ENCODE results near the gene APOBR. TPM values are rescaled to one million over a fixed set of nuclear protein-coding genes. Genes with fewer than 3 reads are reported as not detected.

APOBR gene
- total RNA-seq, 1 experiment from 2014 or later: 0.05 TPM

DNA sequence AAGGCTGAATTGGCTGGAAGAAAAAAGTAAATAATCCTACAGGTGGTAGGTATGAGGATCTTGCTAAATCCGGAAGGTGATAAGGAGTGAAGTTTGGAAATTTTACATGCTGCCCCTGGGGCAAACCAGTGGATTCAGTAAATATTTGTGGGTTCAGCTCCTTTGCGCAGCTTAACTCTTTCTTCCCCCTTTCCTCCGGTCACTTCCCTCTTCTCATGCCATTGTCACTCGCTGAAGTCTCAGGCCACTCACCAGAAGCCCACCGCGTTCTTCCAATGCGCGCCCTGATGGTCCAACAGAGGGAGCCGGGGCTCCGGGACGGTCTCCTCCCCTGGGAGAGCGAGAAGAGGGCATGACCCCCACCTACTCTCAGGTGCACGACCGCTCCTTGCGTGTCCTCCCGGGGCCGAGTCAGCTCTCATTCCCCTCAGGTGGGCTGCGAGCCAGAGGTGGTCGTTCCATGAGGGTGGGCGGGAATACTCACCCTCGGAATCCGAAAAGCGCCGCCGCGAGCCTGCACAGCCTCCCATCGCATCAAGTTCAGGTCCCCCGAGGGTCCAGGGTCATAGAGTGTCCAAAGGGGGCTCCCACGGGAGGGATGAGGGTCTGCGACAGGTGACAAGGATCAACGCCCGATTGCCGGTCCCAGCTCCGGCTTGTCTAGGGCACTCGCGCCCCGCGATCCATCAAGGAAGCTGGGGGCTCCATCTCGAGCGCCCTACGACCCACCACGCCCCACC lies 3.0 kb upstream of the APOBR start:
- ChIA-PET CTCF (interaction anchor here (0.7 to 0.9 kb wide), 2 partner anchors 119 to 437 kb away, joined by 3 to 5 read pairs; partner anchors contain the start of gene SULT1A1), POLR2A (no interaction called here), RAD21 (ENCODE audit: low non-redundant PET in 1 of 2, low total read pairs in 2 of 2, uncharacterized antibody in 2 of 2, unreplicated experiment in 2 of 2) (no interaction called here)
- H4K20me1 ChIP-seq (ENCODE audit: insufficient read depth): no peaks in the 10 kb centered on the region
- no peaks in the 10 kb centered on the region for H3K27me3 ChIP-seq (ENCODE audit: insufficient read depth, low read length)
- H3K4me2 ChIP-seq (ENCODE audit: low read length): peak overlapping the region; percentile 96
- H3K36me3 ChIP-seq (ENCODE audit: control insufficient read depth in 1 of 2, insufficient read depth in 2 of 2, low read length in 2 of 2): peaks cover 0 to 4% of the 10 kb centered on the region in 2 experiments; a peak in 2 of 4 replicates
- H3K27ac ChIP-seq (ENCODE audit: low read depth, low read length): peak overlapping the region; percentile 75
- DNase-seq (ENCODE audit: low read depth, low spot score) (no peak), ATAC-seq (peak; percentile 62)
- BruUV-seq (replicated peaks): no TSS peak
- peak overlapping the region; percentile 100 for H2AFZ ChIP-seq (ENCODE audit: low read depth, low read length, poor library complexity, severe bottlenecking)
- H3K9me2 ChIP-seq (ENCODE audit: insufficient read depth): no peaks in the 10 kb centered on the region
- H3K9me3 ChIP-seq (ENCODE audit: control insufficient read depth in 1 of 2, insufficient read depth in 1 of 2, low read depth in 1 of 2, low read length in 2 of 2): no peaks in the 10 kb centered on the region
- H3K9ac ChIP-seq (ENCODE audit: low read length): peak overlapping the region; percentile 81
- peaks cover 0 to 12% of the 10 kb centered on the region in 2 experiments; a peak in 2 of 4 replicates for H3K4me1 ChIP-seq (ENCODE audit: control insufficient read depth in 1 of 2, insufficient read depth in 2 of 2, low read length in 2 of 2)
- H3K4me3 ChIP-seq (replicated peaks in 1 of 2; ENCODE audit: low read depth in 1 of 2, low read length in 2 of 2): peak overlapping the region; percentile 92 to 99
- intact Hi-C loops (cut with micrococcal nuclease): no loop called here
- TF ChIP-seq, protein P1, sequence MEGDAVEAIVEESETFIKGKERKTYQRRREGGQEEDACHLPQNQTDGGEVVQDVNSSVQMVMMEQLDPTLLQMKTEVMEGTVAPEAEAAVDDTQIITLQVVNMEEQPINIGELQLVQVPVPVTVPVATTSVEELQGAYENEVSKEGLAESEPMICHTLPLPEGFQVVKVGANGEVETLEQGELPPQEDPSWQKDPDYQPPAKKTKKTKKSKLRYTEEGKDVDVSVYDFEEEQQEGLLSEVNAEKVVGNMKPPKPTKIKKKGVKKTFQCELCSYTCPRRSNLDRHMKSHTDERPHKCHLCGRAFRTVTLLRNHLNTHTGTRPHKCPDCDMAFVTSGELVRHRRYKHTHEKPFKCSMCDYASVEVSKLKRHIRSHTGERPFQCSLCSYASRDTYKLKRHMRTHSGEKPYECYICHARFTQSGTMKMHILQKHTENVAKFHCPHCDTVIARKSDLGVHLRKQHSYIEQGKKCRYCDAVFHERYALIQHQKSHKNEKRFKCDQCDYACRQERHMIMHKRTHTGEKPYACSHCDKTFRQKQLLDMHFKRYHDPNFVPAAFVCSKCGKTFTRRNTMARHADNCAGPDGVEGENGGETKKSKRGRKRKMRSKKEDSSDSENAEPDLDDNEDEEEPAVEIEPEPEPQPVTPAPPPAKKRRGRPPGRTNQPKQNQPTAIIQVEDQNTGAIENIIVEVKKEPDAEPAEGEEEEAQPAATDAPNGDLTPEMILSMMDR (IDR thresholded peaks at IDR 0.05 in 2 of 3, conservative IDR thresholded peaks at IDR 0.05 in 1 of 3; ENCODE audit: borderline replicate concordance in 1 of 3, insufficient read depth in 1 of 3, low read depth in 2 of 3, low read length in 2 of 3): peak in 1 of 3 experiments; percentile 13; a peak in 2 of 6 replicates
- TF ChIP-seq, protein P2, sequence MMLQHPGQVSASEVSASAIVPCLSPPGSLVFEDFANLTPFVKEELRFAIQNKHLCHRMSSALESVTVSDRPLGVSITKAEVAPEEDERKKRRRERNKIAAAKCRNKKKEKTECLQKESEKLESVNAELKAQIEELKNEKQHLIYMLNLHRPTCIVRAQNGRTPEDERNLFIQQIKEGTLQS (IDR thresholded peaks at IDR 0.05): no peak
- H3K79me2 ChIP-seq (ENCODE audit: insufficient read depth, low read length): peaks cover 4% of the 10 kb centered on the region; the same call in 1 of the 2 replicates

DNA sequence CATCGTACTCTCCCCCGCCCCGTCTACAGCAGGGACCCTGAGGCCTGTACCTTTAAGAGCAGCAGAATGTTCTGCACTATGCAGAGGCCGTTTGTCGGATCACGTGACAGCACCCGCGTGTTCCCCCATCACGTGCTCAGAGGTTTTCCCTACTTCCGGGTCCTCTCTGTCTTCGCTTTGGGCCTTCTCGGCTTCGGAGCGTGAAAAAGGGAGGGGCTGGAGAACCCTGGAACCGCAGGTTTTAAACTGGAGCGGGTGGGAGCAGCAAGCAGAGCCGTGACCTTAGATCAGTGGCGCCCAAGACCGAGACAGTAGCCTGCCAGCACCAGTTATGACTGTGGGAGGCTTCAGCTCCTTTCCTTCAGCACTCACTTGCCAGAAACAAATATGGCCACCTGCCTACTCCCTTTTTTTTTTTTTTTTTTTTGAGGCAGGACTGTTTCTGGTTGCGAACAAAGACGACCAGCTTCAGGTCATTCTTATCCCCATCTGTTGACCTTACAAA lies 2.4 kb upstream of the APOBR start, which contains the start of gene CLN3:
Gene CLN3, minus strand, starts transcription at position 105 of the 505 bp plus-strand sequence. CDS start 315 bp downstream, outside the sequence.
- Histone ChIP-seq H3K9ac (ENCODE audit: low read length) (peak within 1 kb of the TSS; percentile 81), H3K4me3 (replicated peaks in 1 of 2; ENCODE audit: low read depth in 1 of 2, low read length in 2 of 2) (peak within 1 kb of the TSS; percentile 92 to 99), H3K27me3 (ENCODE audit: insufficient read depth, low read length) (no peaks in the 10 kb centered on the region), H2AFZ (ENCODE audit: low read depth, low read length, poor library complexity, severe bottlenecking) (peak within 1 kb of the TSS; percentile 100), H3K79me2 (ENCODE audit: insufficient read depth, low read length) (peaks cover 4% of the 10 kb centered on the region; the same call in 1 of the 2 replicates), H3K9me3 (ENCODE audit: control insufficient read depth in 1 of 2, insufficient read depth in 1 of 2, low read depth in 1 of 2, low read length in 2 of 2) (no peaks in the 10 kb centered on the region), H3K27ac (ENCODE audit: low read depth, low read length) (peak within 1 kb of the TSS; percentile 75), H3K4me2 (ENCODE audit: low read length) (peak within 1 kb of the TSS; percentile 96), H3K9me2 (ENCODE audit: insufficient read depth) (no peaks in the 10 kb centered on the region), H3K4me1 (ENCODE audit: control insufficient read depth in 1 of 2, insufficient read depth in 2 of 2, low read length in 2 of 2) (peaks cover 0 to 12% of the 10 kb centered on the region in 2 experiments; a peak in 2 of 4 replicates), H3K36me3 (ENCODE audit: control insufficient read depth in 1 of 2, insufficient read depth in 2 of 2, low read length in 2 of 2) (peaks cover 0 to 4% of the 10 kb centered on the region in 2 experiments; a peak in 2 of 4 replicates), H4K20me1 (ENCODE audit: insufficient read depth) (no peaks in the 10 kb centered on the region)
- peak; percentile 94 for ATAC-seq
- ChIA-PET POLR2A (no interaction called here), RAD21 (ENCODE audit: low non-redundant PET in 1 of 2, low total read pairs in 2 of 2, uncharacterized antibody in 2 of 2, unreplicated experiment in 2 of 2) (no interaction called here), CTCF (interaction anchor here (0.7 kb wide), 2 partner anchors 58 to 436 kb away, joined by 3 read pairs; no protein-coding TSS in a partner anchor)
- intact Hi-C loops (cut with micrococcal nuclease): no loop called here
- peak; percentile 93 for DNase-seq (ENCODE audit: low read depth, low spot score)
- TSS peak; percentile 93 for BruUV-seq (replicated peaks)
- TF ChIP-seq, protein P1 (IDR thresholded peaks at IDR 0.05 in 2 of 3, conservative IDR thresholded peaks at IDR 0.05 in 1 of 3; ENCODE audit: borderline replicate concordance in 1 of 3, insufficient read depth in 1 of 3, low read depth in 2 of 3, low read length in 2 of 3): no peak
- TF ChIP-seq ELF1 (IDR thresholded peaks at IDR 0.05; ENCODE audit: borderline replicate concordance, low read depth): peak; percentile 98
- TF ChIP-seq SP1 (IDR thresholded peaks at IDR 0.05; ENCODE audit: low read depth): peak; percentile 71
- no peak for TF ChIP-seq JUND (IDR thresholded peaks at IDR 0.05)
- no peak; the same call in 1 of the 2 replicates for TF ChIP-seq CBX3 (IDR thresholded peaks at IDR 0.05; ENCODE audit: low read depth)
- TF ChIP-seq POLR2AphosphoS5 (IDR thresholded peaks at IDR 0.05; ENCODE audit: low read depth, low read length): peak; percentile 19; the same call in 1 of the 2 replicates
- peak; percentile 94 for TF ChIP-seq MAX (IDR thresholded peaks at IDR 0.05)
- TF ChIP-seq ZNF274 (IDR thresholded peaks at IDR 0.05; ENCODE audit: low read depth, low read length): no peak
- TF ChIP-seq CEBPB (IDR thresholded peaks at IDR 0.05; ENCODE audit: low read depth): no peak
- TF ChIP-seq YY1 (IDR thresholded peaks at IDR 0.05; ENCODE audit: extremely low read depth, insufficient replicate concordance, low read depth, low read length): peak; percentile 99
- no peak for TF ChIP-seq RAD21 (IDR thresholded peaks at IDR 0.05; ENCODE audit: low read depth)
